Embryonic facial prominence (tissue), 1 donor: Measurements from ENCODE around the gene DPYSL4.

Experiments used
- DNase-seq: peaks from one replicate; pipeline ENCODE4 v3.0.0-alpha.2; 2016; ENCODE audit errors: extremely low spot score

DPYSL4 gene

DNA sequence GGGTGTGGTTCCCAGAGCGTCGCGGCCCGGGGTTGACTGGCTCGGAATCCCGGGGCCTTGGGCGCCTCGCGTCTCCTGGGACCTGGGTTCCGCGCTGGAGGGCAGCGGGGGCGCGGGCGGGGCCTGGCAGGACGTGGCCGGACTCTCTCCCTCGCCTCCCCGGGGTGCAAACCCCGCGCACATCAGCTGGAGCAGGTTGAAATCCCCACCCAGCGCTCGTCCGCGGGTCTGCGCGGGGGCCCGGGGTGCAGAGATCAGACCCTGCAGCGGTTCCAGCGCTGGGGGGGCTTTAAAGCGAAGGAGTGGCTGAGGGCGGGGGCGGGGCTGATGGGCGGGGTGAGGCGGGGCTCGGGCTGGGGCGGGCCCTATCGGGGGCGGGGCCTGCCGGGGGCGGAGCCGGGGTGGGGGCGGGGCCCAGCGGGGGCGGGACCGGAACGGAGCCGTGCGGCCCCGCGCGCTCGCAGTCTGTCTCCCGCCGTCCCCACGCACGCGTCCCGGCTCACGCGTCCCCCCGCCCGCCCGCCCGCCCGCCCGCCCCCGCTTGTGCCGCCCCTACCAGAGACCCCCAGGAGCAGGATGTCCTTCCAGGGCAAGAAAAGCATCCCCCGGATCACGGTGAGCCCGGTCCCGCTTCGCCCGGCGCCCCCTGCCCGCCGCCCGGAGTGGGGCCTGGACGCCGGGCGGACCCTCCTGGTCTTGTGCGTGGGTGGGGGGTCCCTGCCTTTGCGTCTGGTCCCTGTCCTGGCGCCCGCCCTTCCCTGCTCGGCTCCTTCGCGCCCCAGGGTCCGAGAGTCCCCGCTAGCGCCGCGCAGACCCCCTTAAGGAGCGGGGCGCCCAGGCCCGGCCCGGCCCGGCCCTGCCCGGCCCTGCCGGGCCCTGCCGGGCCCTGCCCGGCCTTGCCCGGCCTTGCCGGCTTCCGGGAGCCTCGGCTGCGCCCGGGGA lies at the start of gene DPYSL4:
Gene DPYSL4, plus strand, starts transcription at position 461 of the 942 bp plus-strand sequence. Its CDS starts 116 bp downstream, at position 577.
- no peak for DNase-seq

DNA sequence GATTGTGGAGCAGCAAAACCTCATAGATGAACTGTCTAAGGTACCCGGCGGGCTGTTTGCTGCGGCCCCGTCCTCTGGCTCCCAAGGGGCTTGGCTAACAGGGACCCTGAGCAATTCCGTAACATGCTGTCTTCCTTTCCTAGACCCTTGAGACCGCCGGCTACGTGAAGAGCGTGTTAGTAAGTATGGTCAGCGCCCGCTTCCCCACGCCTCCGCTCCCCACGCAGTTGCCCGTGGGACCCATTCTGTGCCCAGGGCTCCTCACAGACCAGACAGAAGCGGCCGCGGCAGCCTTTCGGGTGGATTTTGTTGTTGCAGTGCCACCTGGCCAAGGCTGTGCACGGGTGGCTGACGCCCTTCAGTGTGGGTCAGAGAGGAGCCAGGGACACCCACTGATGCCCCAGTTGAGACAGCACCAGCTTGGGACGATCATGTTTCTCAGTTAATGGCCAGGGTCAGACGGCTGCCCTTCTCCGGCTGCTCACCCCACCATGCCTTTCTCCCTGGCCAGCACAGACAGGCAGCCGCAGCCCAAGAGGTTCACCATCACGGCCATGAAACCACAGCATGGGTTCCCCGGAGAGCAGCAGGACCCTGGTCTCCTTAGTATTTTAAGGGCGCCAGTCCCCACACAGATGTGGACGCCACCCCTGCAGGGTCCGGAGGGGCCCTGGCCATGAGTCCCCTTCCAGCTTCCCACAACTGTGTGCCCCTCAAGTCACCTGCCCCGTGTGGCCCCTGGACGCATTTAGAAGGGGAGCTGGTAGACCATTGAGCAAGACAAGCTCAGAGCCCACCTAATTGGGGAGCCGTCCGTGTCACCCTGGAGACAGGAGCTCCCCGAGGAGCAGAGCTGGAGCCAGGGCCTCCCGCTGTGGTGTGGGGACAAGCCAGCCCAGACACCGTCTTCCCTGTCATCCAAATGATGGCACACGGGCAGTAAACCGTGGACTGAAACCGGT lies 49.4 kb upstream of the DPYSL4 start:
- DNase-seq, result no peak

DNA sequence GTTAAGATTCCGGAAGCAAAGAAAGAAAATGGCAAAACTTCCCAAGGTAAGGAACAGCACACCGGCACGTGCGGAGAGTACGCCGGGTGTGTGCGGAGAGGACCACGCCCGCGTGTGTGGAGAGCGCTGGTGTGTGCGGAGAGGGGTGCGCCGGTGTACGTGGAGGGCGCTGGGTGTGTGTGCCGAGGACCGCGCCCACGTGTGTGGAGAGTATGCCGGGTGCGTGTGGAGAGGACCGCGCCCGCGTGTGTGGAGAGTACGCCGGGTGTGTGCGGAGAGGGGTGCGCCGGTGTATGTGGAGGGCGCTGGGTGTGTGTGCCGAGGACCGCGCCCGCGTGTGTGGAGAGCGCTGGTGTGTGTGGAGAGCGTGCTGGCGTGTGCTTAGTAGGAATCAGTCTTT lies 48.6 kb upstream of the DPYSL4 start:
- no peak for DNase-seq

DNA sequence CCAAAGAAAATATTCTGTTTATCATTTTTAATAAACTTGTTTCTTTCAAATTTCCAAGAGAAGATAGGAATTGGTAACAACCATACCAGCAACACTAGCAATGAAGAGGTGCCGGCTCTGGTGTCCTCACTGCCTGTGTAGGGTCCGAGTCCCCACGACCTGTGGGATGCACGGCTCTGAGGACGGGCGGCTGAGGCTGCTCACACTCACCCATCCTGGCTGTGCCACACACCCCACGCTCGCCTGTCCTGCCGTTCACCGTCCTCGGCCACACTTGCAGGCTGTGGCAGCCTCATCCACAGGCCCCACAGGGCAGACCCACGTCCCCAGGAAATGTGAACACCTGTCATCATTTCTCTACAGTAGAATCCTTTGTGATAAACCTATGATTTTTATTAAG lies 48.2 kb upstream of the DPYSL4 start:
- DNase-seq, result no peak

DNA sequence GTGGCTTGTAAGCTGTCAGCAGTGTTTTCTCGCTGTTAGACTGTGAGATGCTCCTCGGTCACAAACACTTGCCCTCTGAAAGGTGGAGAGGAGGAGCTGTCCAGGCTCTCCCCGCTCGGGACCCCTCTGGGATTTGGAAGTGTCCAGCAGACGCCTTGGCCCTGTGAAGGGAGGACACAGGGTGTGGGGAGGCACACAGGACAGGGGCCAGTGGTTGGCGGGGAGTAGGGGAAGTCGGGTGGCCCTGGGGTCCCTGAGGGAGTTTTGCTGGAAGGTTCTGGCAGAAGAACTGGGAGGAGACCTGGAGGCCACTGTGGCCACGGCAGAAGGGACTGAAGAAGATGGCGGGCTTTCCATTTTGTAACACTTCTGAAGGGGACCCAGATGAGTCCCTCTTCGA lies 47.2 kb upstream of the DPYSL4 start:
- DNase-seq, result no peak

DNA sequence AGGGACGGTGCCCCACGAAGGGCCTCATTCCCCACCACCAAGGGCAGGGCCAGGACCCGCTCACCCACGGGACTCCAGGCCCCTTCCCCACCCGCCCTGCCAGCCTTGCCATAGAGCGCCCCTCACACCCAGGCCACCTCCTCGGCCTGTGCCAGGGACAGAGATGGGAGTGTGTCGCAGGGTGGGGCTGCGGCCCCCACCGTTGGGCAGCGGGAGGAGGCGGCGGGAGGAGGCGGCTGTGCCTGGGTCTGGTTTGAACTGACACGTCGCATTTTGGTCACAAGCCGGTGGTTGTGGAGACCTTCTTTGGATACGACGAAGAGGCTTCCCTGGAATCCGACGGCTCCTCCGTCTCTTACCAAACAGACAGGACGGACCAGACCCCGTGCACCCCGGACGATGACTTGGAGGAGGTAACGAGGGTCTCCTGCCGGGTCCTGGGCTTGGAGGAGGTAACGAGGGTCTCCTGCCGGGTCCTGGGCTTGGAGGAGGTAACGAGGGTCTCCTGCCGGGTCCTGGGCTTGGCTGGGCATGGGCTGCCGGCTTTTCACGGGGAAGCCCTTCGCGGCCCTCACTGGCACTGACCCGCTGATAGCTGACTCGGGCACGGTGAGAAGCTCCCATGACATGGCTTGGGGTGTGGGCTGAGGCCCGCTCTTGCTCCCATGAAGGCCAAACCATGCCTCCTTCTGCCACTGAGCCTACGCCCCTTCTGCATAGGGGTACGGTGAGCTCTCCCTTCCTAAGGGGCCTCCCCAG lies 46.4 kb upstream of the DPYSL4 start:
- no peak for DNase-seq

DNA sequence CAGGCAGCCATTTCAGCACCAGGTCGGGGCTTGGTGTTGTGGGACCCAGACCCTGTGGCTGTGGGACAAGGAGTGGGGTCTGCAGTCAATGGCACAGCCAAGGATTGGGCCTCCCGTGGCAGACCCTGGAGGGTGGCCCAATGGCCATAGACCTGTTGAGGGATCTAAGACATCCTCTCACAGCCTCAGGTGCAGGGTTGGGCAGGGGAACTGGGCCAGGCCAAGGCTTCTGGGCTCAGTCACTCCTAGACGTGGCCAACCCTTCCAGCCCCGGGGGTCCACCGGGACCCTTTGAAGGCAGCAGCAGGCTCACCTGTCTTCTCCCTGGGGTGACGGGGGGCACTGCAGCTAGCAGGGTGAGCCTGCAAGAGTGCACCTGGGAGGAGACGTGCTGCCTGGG lies 45.7 kb upstream of the DPYSL4 start:
- DNase-seq, result no peak

DNA sequence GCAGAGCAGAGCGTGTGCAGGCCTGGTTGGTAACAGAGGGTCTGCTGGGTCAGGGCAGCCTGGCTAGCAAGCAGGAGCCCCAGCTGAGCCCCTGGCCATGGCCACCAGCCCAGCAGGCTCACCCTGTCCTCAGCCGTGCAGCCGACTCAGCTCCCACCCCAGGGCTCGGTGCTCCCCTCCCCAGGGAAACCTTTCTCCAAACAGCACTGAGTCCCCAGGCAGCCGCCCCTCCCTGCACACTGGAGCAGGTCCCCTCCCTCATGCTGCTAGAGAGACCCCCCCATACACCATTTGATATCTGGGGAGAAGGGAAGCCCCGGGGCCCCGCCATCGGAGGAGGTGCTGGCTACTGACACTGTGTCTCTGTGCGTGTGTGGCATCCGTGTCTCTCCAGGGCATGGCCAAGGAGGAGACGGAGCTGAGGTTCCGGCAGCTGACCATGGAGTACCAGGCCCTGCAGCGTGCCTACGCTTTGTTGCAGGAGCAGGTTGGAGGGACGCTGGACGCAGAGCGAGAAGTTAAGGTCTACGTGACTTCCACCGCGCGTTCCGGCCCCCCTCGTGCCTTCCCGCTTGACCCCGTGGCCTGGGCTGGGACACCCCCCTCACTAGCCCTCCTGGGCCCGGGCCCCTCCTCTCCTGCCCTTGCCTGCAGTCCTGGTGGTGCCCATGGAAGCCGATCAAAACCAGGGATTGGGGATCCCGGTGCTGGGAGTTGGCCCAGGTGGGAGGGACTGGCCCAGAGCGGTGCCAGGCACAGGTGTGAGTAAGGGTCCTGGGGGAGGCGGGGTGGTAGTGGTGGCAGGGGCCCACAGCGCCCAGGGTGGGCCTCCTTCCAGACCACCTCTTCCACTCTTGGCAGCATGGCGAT lies 45.0 kb upstream of the DPYSL4 start:
- DNase-seq, result no peak

DNA sequence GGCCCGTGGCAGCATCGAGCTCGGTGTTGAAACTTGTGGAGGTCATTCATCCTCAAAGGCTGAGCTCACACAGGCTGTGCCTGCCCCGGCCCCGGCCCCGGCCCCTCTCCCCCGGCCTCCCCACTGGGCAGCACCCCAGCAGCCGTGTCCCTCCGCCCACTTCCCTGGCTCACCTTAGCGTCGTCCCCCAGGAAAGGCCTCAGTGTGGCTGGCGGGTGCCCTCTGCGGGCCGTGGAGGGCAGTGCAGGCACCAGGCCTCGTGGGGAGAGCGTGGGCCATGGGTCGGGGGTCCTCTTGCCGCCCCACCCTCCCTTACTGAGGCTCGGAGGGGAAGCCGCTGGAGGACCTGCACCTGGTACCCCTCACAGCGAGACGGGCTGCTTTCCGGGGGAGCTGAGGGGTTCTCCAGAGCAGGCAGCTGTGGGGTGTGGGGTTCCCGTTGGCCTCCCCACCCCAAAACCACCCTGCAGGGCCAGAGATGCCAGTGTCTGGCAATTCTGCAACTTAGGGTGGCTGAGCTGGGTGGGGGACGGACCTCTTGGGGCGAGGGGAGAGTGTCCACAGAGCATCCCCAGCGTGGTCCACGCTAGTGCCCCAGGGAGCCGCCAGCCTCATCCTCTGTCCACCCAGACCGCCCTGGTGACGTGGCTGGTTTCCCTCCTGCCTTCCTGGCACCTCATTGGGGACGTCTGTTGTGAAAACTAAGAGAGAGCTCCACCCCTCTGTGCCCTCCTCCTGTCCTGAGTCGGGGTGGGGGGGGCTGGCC lies 44.2 kb upstream of the DPYSL4 start:
- no peak for DNase-seq

DNA sequence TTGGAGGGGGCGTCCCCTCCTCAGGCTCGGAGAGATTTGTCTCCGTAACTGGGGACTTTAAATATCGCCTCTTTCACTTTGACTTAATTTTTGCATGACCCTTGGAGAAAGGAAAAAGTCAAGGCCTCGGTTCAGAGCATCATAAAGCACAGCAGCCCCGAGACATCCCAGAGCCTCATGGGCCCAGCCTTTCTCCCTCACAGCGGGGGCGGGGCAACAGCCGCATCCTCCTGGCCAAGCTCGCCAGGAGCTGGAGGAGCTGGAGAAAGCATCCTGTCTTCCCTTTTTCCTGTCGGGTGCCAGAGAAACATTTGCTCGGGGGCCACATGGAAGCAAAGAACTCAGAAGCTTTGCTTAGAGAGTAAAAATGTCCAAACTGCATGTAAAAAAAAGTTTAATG lies 43.6 kb upstream of the DPYSL4 start:
- DNase-seq, result no peak

DNA sequence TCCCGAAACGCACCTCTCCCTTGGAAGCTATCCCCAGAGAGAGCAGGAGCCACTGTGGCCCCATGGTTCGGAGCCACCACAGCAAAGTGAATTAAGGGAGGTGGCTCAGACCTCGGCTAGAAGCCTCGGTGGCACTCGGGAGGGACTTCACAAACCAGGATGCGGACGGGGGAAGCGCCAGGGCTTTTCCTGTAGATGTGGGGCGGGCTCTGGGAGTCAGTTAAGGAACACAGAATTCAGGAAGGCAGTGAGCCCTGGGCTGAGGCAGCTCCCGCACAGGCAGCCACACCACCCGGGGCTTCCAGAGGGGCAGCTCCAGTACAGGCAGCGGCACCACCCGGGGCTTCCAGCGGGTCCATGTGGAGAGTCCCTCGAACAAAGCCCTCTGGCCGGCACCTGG lies 42.7 kb upstream of the DPYSL4 start:
- DNase-seq, result no peak

DNA sequence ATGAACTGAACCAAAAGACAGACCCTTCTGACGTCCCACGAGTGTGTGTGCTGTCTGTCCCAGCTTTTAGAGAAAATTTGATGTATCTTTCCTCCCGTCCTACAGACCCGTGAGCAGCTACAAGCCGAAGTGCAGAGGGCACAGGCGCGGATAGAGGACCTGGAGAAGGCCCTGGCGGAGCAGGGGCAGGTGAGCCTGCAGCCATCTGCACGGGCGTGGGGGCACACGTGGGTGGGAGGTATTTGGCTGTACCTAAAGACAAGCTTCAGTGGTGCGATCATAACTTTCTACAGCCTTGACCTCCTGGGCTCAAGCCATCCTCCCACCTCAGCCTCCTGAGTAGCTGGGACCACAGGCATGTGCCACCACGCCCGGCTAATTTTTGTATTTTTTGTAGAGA lies 41.7 kb upstream of the DPYSL4 start:
- no peak for DNase-seq

DNA sequence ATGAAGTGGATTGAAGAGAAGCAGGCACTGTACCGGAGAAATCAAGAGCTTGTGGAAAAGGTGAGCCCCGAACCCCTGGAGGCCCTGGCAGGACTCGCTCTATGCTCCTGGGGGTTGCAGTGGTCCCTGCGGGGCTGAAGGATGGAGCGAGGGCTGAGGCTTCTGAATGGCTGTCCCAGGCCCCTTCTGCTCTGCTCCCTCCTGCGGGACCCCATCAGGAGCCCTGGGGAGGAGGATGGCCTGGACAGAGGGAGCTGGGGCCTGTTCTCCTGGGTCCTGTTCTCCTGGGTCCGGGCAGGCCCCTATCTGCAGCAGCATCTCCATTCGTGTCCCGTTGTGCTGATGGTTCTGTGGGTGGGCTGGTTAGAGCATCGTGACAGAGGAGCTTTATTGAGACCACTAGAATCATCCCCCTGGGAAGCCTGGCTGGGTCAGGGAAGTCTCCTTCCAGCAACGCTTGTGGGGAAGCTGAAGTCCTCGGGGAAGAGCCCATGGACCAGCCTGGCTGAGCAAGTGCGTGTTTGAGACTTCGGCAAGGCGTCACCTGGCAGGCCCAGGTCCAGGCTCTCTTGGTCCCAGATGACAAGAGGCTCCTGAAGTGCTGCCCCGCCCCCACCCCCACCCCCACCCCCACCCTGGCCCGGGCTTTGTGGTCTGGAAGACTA lies 41.1 kb upstream of the DPYSL4 start:
- DNase-seq, result no peak

DNA sequence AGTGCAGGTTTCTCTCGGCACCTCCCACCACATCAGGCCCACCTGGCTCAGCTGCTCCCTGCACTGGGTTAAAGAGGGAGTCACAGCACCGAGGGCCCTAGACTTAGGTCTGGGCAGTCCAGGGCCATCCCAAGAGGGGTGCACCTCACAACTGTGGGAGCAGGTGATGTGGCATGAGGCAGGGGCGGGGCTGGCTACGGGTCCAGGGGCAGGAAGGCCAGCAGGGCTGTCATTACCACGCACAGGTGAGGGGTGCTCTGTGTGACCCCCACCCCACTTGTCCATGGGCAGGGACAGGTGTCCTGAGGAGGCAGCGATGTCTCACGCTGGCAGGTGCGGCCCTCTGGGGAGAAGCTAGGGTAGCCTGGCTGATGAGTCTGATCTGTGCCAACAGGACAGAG lies 40.5 kb upstream of the DPYSL4 start:
- DNase-seq, result no peak

DNA sequence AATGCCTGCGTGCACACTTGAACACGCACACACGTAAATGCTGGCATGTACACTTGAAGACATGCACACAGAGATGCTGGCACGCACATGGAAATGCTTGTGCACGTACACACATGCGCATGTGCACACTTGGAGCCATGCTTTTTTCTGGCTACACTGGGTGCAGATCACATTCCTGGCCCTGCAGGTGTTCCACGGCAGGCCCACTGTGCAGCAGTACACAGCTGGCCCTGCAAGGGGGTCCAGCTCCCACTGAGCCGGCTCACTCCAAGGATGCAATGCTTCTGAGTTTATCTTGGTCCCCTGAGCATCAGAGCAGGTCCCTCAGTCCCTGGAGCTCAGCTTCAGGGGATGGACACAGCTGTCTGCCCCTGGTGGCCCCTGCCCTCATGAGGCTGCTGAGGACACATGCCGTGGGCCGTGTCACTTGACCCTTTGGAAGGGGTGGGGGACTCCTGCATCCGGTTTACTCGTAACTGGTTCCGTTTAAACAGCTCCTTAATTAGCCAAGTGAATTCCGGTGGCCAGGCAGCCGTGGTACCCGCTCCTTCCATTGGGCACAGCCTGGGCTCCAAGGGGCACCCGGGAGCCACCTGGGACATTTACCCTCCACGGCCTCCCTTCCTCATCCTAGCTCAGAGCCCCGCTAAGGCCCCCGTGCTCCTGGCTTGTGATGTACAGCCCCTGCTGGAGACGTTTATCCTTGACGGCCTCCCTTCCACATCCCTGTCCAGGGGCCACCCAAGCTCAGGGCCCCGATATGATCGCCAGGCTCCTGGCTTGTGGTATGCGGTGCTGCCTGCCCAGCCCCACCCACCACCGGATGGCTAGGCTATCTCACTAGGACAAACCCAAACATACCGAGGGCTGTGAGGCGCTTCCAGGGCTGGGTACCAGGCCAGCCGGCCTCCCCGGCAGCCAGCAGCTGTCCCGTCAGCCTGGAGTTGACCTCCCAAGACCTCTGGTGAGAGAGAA lies 39.5 kb upstream of the DPYSL4 start:
- no peak for DNase-seq

DNA sequence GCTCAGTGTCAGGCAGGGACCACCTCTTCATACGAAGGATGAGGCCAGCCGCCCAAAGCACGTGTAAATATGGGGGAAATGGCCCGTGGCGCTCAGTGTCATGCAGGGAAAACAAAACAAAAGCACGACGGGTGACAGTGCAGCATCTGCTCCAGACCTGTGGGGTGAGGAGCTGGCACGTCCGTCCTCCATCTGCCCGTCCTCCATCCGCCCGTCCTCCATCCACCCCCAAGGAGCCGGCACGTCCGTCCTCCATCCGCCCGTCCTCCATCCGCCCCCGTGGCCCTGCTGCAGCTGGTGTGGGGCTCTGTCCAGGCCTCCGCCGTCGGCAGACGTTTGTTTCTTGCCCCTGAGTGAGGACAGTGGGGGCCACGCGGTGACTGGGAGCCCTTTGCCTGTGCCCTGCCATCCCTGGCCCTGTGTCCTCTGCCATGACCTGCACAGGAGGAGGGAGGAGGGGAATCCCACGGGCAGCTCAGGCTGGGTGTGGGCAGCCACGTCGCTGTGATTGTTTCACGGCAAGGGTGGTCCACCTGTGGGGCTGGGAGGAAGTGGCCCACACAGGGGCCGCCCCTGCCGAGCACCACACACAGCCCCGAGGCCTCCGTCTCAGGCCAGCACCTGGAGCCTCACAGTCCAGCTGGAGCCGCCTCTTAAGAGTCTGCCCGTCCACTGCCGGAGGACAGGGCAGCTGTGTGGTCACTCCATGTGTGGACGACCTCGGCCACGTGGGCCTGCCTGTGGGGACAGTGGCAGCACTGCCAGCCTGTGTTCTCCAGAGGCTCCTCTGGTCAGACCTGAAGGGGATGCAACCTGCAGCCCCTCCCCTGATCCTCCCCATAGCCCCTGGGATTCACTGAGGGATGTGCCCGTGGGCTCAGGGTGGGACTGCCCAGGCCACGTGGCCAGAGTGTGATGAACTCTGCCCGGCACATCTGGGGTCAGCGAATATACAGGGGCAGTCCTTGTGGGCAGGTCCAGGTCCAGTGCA lies 38.2 kb upstream of the DPYSL4 start:
- no peak for DNase-seq

DNA sequence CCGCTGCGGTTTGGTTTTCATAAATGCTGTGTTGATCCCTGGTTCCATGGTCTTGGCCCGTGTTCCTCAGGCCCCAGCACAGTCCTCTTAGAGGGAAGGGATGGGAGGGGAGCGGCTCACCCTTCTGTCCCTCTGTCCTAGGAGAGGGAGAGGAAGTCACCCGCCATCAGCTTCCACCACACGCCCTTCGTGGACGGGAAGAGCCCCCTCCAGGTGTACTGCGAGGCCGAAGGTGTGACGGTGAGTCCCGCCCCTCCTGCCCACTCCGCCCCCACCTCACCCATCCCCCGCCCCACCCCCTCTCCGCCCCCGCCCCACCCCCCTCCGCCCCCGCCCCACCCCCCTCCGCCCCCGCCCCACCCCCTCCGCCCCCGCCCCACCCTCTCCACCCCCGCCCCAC lies 37.5 kb upstream of the DPYSL4 start:
- no peak for DNase-seq
